Activated CD4-positive, CD25-positive, alpha-beta regulatory T cell treated with anti-CD3 and anti-CD28 coated beads, Interleukin-2, amount 50 U/mL, for 72 hours (primary cell): ENCODE results near the gene KIF11.
"Not testable (repeated sequence)": the region's sequence is repeated elsewhere in the genome, so short reads cannot be mapped to it uniquely, and the experiment has no call there.

Experiments used
- DNase-seq: peaks from one replicate; pipeline ENCODE4 v3.0.0; 2021

KIF11 gene

GRCh38 chr10:92591550-92592022, 1.3 kb upstream of the KIF11 start:
- DNase-seq = peak; percentile 89

DNA sequence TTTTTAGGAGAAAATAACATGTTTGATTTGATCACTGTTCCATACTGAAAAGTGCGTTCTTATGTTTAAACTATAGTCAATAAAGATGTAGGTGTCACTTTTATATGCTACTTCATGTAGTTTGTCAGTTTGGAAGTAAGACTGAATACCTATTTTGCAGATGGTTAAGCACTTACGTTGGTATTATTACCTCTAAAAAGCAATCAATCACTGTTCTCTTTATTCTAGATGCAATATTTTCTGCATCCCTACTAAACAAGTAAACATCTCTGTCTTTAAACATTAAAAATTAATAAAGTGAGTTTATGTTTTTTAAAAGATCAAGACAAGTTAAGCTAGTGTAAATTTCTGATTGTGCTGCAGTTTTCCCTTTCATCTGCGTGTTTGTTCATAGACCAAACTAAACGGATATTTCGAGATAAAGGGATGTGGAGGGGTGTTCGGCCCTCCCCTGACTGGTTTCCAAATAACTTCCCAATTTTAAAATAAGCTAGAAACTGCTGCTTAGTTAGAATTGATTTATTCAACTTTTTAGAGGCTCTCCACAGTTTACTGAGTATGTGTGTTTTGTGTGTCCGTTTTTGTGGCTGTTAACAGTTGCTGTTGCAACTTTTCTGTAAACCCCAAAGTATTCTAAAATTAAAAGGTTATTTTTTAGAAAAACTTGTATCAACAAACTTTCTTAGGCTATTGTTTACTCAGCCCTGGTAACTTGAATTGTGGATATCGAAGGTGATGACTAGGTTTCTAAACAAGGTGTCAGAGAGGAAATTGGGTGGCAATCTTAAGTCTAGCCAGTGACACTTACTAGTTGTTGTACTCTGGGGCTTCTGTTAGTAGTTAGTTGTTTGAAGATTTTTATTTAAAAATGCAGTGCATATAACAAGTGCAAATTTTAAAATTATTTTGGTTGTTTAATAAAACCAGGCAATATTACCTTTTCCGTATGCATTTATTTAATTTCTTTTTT, 974 bp downstream of the KIF11 start:
- no peak for DNase-seq

DNA sequence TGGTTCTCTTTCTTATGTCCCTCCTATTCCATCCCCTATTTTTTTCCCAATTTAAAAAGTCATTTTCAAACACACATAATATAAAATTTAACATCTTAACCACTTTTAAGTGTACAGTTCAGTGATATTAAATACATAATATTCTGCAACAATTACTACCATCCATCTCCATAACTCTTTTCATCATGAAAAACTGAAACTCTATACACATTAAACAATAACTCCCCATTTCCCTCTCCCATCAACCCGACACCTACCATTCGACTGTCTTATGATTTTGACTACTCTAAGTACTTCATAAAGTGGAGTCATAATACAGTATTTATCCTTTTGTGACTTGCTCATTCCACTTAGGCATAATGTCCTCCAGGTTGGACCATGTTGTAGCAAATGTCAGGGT, 2.6 kb downstream of the KIF11 start:
- DNase-seq = no peak

- DNase-seq = no peak
Measured at GRCh38 chr10:92598321-92598720, 5.4 kb downstream of the KIF11 start.

- no peak for DNase-seq
Measured at GRCh38 chr10:92604841-92605240, 11.9 kb downstream of the KIF11 start.

DNA sequence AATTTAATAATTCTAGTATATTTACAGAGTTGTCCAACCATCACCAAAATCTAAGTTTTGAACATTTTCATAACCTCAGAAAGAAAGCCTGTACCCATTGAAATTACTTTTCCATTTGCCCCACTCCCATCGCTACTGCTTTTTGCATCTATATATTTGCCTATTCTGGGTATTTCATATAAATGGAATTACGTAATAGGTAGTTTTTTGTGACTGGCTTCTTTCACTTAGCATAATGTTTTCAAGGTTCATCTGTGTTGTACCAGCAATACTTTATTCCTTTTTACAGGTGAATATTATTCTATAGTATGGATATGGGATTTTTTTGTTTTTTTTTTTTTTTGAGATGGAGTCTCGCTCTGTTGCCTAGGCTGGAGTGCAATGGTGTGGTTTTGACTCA, 22.6 kb downstream of the KIF11 start:
- no peak for DNase-seq

GRCh38 chr10:92619368-92619767, 26.4 kb downstream of the KIF11 start:
- DNase-seq = no peak

DNA sequence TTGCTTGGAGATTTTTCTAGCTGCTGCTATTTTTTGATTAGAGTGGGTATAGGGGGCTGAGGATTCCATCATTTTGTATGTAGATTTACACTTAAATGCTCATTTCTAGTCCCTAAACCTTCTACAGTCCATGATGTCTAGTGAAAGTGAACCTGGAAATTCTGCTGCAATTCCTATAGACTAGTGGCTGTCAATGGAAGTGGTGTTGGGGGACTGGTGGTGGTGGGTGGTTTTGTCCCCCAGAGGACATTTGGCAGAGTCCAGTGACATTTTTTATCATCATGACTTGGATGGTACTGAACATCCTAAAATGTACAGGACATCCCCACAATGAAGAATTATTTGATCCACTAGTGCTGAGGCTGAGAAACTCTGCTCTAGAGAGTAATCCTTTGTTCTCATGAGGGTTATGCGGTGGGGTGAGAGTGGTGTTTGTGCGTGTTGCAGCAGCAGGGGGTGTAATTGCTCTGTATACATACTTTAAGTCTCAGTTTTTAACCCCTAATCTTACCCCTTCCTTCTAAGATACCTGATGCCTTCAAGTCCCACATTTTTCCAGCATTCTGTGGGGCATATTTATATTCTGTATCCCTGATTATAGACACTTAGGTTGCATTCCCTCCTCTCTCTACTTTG, 35.0 kb downstream of the KIF11 start:
- no peak for DNase-seq

- DNase-seq = no peak
Measured at GRCh38 chr10:92629945-92630344, 37.0 kb downstream of the KIF11 start.

DNA sequence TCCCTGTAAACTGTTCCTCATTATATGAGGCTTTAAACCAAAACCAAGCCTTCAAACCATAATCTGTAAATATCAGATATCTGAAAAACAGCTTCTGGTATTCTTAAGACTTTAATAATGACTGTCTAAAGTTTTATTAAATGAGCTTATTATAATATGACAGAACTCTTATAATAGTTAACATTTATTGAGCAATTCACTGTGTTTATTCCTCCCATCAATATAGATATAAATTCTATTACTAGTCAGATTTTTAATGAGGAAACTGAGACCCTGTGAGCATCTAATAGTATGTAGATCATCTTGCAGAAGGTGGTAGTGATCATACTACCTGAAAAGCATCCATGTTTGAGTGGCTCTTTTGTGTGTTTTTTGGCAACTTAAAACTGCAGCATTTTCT, 45.1 kb downstream of the KIF11 start:
- no peak for DNase-seq

GRCh38 chr10:92640107-92640506, 47.2 kb downstream of the KIF11 start:
- DNase-seq = no peak

GRCh38 chr10:92641492-92641891, 48.6 kb downstream of the KIF11 start:
- no peak for DNase-seq

GRCh38 chr10:92644921-92645320, 52.0 kb downstream of the KIF11 start:
- DNase-seq = no peak

- DNase-seq = not testable (repeated sequence)
Measured at GRCh38 chr10:92650864-92651263, 57.9 kb downstream of the KIF11 start.

GRCh38 chr10:92655426-92655825, 62.5 kb downstream of the KIF11 start:
- DNase-seq = no peak

DNA sequence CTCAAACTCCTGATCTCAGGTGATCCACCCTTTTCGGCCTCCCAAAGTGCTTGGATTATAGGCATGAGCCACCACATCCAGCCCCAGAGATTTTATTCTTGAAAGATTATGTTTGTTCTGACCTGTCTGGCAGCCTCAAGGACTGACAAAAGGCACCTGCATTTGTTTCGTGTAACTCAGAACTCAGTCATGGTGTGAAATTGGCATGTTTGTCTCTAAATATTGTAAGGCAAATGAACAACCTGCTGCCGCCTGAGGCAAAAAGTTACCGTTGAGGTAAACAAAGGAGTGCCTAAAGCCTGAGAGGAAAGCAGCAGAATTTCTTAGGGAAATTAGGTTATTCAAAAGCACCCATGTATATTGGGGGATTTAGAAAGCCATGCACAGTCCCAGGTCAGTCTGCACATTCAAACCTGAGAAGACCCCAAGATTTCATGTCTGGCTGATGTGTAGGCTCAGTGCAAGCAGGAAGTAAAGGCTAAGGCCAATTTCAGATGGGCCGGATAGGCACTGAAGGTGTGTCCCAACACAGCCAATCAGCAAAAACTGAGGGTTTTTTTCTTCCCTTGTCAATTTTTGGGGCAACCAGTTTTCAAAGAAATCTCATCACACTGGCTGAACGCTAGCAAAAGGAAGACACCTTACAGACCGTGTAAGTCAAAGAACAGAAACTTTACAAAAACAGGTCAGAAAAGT, 63.5 kb downstream of the KIF11 start:
- DNase-seq = no peak

DNA sequence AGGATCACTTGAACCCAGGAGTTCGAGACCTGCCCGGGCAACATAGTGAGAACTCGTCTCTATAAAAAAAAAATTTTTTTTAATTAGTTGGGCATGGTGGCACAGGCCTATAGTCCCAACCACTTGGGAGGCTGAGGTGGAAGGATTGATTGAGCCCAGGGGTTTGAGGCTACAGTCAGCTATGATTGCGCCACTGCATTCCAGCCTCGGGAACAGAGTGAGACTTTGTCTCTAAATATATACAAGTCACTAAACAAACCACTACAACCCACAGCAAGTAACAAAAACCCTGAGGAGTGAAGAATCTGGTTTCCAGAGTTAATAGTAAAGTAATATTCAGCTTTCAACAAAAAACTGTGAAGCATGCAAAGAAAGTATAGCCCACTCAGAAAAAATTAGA, 64.1 kb downstream of the KIF11 start:
- DNase-seq = no peak

GRCh38 chr10:92662848-92663247, 69.9 kb downstream of the KIF11 start:
- no peak for DNase-seq

DNA sequence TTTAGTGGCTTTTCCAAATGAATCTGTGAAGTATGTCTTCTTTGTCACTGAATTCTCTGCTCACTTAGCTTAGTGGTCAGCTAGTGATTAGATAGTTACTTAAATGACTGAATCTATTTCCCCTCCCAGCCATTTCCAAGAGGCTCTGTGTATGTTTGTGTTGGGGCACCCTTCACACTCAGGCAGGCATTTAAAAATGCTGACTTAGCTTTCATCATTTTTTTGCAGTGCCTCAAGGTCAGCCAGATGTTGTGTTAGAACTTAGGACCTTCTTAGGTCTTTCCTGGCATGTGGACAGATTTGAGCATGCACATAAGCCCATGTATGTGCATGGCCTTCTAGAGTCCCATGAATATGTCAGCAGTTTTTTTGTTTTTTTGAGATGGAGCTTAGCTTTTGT, 71.4 kb downstream of the KIF11 start:
- DNase-seq = no peak

DNA sequence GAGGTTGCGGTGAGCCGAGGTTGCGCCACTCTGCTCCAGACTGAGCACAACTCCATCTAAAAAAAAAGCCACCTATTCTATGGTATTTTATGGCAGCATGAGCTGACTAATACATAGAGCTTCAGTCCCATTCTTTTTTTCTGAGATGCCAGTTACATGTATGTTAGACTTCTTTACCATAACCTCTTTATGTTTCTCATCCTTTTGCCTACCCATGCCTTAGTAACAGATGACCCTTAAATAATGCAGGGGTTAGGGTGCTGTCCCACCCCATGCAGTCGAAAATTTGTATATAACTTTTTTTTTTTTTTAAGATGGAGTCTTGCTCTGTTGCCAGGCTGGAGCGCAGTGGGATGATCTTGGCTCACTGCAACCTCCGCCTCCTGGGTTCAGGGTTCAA, 74.1 kb downstream of the KIF11 start:
- no peak for DNase-seq

- DNase-seq = no peak
Measured at GRCh38 chr10:92677708-92678107, 84.8 kb downstream of the KIF11 start.

GRCh38 chr10:92678206-92678605, 85.3 kb downstream of the KIF11 start:
- DNase-seq = no peak

DNA sequence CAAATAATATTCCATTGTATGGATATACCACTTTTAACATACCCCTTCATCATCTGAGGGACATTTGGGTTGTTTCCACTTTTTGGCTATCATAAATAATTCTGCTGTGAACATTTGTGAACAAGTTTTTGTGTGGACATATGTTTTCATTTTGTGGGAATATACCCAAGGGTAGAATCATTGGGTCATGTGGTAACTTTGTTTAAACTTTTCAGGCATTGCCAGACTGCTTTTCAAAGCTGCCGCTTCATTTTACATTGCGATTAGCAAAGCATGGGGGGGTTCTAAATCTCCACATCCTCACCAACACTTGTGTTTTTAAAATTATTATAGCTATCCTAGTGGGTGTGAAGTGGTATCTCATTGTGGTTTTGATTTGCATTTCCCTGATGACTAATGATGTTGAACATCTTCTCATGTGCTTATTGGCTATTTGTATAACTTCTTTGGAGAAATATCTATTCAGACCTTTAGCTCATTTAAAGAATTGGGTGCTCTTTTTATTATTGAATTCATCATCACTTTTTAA, 88.4 kb downstream of the KIF11 start:
- DNase-seq = no peak
